K562 (cell line): ENCODE measurements around the gene POLRMT. TPM values are rescaled to one million over a fixed set of nuclear protein-coding genes. Genes with fewer than 3 reads are reported as not detected.

Experiments used
- ATAC-seq: fragments of 200-7000 bp; cut with Tn5 transposase; 3 replicates; pipeline ENCODE4 v1.9.1; 2020; ENCODE audit warnings: moderate library complexity
- BruUV-seq: library from RNA; stranded (reverse); fragments of 400-500 nt; replicated peaks from 2 replicates; lab custom pipeline; 2021; lab: Mats Ljungman, UMichigan
- CTCF ChIA-PET: fragments of 300-600 bp; formaldehyde crosslinking; extraction: SDS; loops from one replicate; lab custom pipeline; 2021; ENCODE audit warnings: low intra/inter-chr PET ratio; lab: Yijun Ruan, JAX
- POLR2A ChIA-PET: fragments of 300-600, 350-650 bp; sonication (Branson Sonifier 250); formaldehyde crosslinking; extraction: SDS; loops from one replicate; lab custom pipeline; 2021; ENCODE audit warnings: antibody characterized with exemption, inconsistent platforms; lab: Yijun Ruan, JAX
- DNase-seq, 4 experiments: peaks; one replicate each; pipeline versions ENCODE4 v3.0.0 to v3.0.0-alpha.2; 2011 to 2018; ENCODE audit warnings: low spot score in 3 of 4, mixed read lengths in 3 of 4; ENCODE audit errors: extremely low read depth in 1 of 4
- FAIRE-seq: peaks from 2 replicates; lab custom pipeline; 2011; peaks lifted over from hg19 to GRCh38; lab: Jason Lieb, UNC
- H2AFZ ChIP-seq: 2 replicates; pipeline ENCODE4 v1.6.0; 2011; ENCODE audit warnings: low read depth, low read length, control low read depth, inconsistent platforms
- H3K27ac ChIP-seq: fragments of 200-600 bp; 3 replicates; pipeline ENCODE4 v1.8.0; 2011; ENCODE audit warnings: low read depth, mild to moderate bottlenecking, control low read depth, inconsistent platforms, low read length, moderate library complexity, mixed read lengths; ENCODE audit errors: extremely low read depth
- H3K27me3 ChIP-seq, 2 experiments: fragments of 300-600 bp in 1 of 2; 2 replicates in 1 of 2; 3 replicates in 1 of 2; pipeline versions ENCODE4 v1.6.0 to v1.8.0; 2011; ENCODE audit warnings: inconsistent platforms in 2 of 2, low read length in 2 of 2, mild to moderate bottlenecking in 1 of 2, mixed read lengths in 1 of 2, moderate library complexity in 1 of 2; ENCODE audit not compliant: control insufficient read depth in 2 of 2, insufficient read depth in 2 of 2
- H3K36me3 ChIP-seq: fragments of 300-600 bp; 3 replicates; pipeline ENCODE4 v1.8.0; 2011; ENCODE audit warnings: mild to moderate bottlenecking, low read length, inconsistent platforms; ENCODE audit not compliant: control insufficient read depth, insufficient read depth
- H3K4me1 ChIP-seq, 2 experiments: fragments of 200-600 bp in 1 of 2; replicated peaks in 1 of 2; 2 replicates in 1 of 2; 3 replicates in 1 of 2; pipeline versions ENCODE4 v1.5.1 to v1.8.0; 2011; ENCODE audit warnings: inconsistent platforms in 2 of 2, low read length in 2 of 2, mild to moderate bottlenecking in 1 of 2, mixed read lengths in 1 of 2, moderate library complexity in 1 of 2; ENCODE audit not compliant: control insufficient read depth in 2 of 2, insufficient read depth in 2 of 2
- H3K4me2 ChIP-seq: 2 replicates; pipeline ENCODE4 v1.6.1; 2011; ENCODE audit warnings: low read length, control low read depth, inconsistent platforms, mixed read lengths; ENCODE audit not compliant: insufficient read depth
- H3K4me3 ChIP-seq: fragments of 200-600 bp; sonication (generic), shearing (Covaris generic); 2 replicates; pipeline ENCODE4 v1.5.1; 2016; ENCODE audit warnings: control low read depth, inconsistent platforms
- H3K79me2 ChIP-seq: fragments of 200-600 bp; 3 replicates; pipeline ENCODE4 v1.8.0; 2011; ENCODE audit warnings: low read length, inconsistent platforms; ENCODE audit not compliant: control insufficient read depth, insufficient read depth
- H3K9ac ChIP-seq, 2 experiments: 2 replicates each; pipeline versions ENCODE4 v1.6.0 to v1.6.1; 2011; ENCODE audit warnings: low read depth in 2 of 2, low read length in 2 of 2, control low read depth in 1 of 2, inconsistent platforms in 1 of 2, mild to moderate bottlenecking in 1 of 2, mixed read lengths in 1 of 2; ENCODE audit not compliant: insufficient read depth in 1 of 2
- H3K9me1 ChIP-seq: one replicate; pipeline ENCODE4 v1.6.0; 2011; ENCODE audit warnings: inconsistent platforms, mild to moderate bottlenecking, low read length, moderate library complexity; ENCODE audit not compliant: control insufficient read depth, insufficient read depth
- H3K9me3 ChIP-seq: replicated peaks from 2 replicates; pipeline ENCODE4 v1.5.1; 2011; ENCODE audit warnings: low read depth, low read length, inconsistent platforms; ENCODE audit not compliant: control insufficient read depth, insufficient read depth
- H4K20me1 ChIP-seq: replicated peaks from 2 replicates; pipeline ENCODE4 v1.6.1; 2011; ENCODE audit warnings: low read length, inconsistent platforms, mixed read lengths; ENCODE audit not compliant: control insufficient read depth, insufficient read depth
- DACH1 ChIP-seq: fragments of 450-650 bp; IDR thresholded peaks from 2 replicates; pipeline ENCODE4 v1.6.1; 2018; ENCODE audit not compliant: partially characterized antibody
- GATAD2B ChIP-seq: fragments of 450-650 bp; IDR thresholded peaks from 2 replicates; pipeline ENCODE4 v1.6.1; 2017; ENCODE audit warnings: mild to moderate bottlenecking, borderline replicate concordance
- HDAC1 ChIP-seq, 2 experiments: fragments of 450-650 bp; IDR thresholded peaks; 2 replicates each; pipeline ENCODE4 v1.6.1; 2016 to 2017; ENCODE audit warnings: inconsistent platforms in 1 of 2, mild to moderate bottlenecking in 1 of 2, moderate library complexity in 1 of 2
- MTA2 ChIP-seq: fragments of 450-650 bp; IDR thresholded peaks from 2 replicates; pipeline ENCODE4 v1.6.1; 2016; ENCODE audit warnings: low read depth
- POLR2G ChIP-seq: fragments of 200-400 bp; formaldehyde crosslinking; IDR thresholded peaks from 2 replicates; pipeline ENCODE4 v1.6.1; 2017; ENCODE audit warnings: low read depth, mild to moderate bottlenecking, antibody characterized with exemption, low read length, moderate library complexity
- POLR3A ChIP-seq: IDR thresholded peaks from 2 replicates; pipeline ENCODE4 v1.6.1; 2011; ENCODE audit warnings: borderline replicate concordance, mild to moderate bottlenecking, moderate library complexity; ENCODE audit not compliant: insufficient read length, insufficient read depth; ENCODE audit errors: extremely low read depth
- RBFOX2 ChIP-seq: fragments of 200-400 bp; formaldehyde crosslinking; IDR thresholded peaks from 2 replicates; pipeline ENCODE4 v1.6.1; 2017; ENCODE audit warnings: low read depth, mild to moderate bottlenecking, low read length, moderate library complexity
- RBM17 ChIP-seq: fragments of 200-400 bp; formaldehyde crosslinking; IDR thresholded peaks from 2 replicates; pipeline ENCODE4 v1.6.1; 2017; ENCODE audit warnings: low read depth, mild to moderate bottlenecking, low read length, borderline replicate concordance
- RFX7 ChIP-seq: fragments of 250-450 bp; sonication (Bioruptor Pico); IDR thresholded peaks from 2 replicates; pipeline ENCODE4 v1.5.1; 2021; ENCODE audit warnings: mild to moderate bottlenecking
- SREBF1 ChIP-seq: fragments of 150-350 bp; IDR thresholded peaks from 2 replicates; pipeline ENCODE4 v1.6.1; 2014; ENCODE audit warnings: antibody characterized with exemption, low read depth, low read length, borderline replicate concordance
- TAF7 ChIP-seq: fragments of 450-650 bp; IDR thresholded peaks from 2 replicates; pipeline ENCODE4 v1.6.1; 2016; ENCODE audit warnings: missing genetic modification characterization, missing compliant biosample characterization
- TEAD2 ChIP-seq: fragments of 450-650 bp; IDR thresholded peaks from 2 replicates; pipeline ENCODE4 v1.6.1; 2016; ENCODE audit warnings: missing genetic modification characterization, control low read depth, missing compliant biosample characterization
- XRCC4 ChIP-seq: IDR thresholded peaks from one replicate; pipeline ENCODE4 v1.6.1; 2011; ENCODE audit not compliant: insufficient read depth, insufficient read length; ENCODE audit errors: extremely low read depth
- ZNF282 ChIP-seq: sonication (generic); formaldehyde crosslinking; IDR thresholded peaks from 2 replicates; pipeline ENCODE4 v1.8.1; 2023; ENCODE audit warnings: missing genetic modification reagents
- ZNF785 ChIP-seq: fragments of 250-450 bp; sonication (Bioruptor Pico); IDR thresholded peaks from 2 replicates; pipeline ENCODE4 v1.4.0; 2020; ENCODE audit warnings: mild to moderate bottlenecking
- ZSCAN32 ChIP-seq: fragments of 450-650 bp; formaldehyde crosslinking; IDR thresholded peaks from 2 replicates; pipeline ENCODE4 v1.4.0; 2020; ENCODE audit warnings: mild to moderate bottlenecking, moderate library complexity
- WGBS: fragments of 100-300 bp; shearing (Covaris generic); methylation state at CpG from one replicate; pipeline ENCODE4 v1.1.6; 2016; ENCODE audit warnings: low coverage, mixed read lengths; ENCODE audit not compliant: insufficient coverage; ENCODE audit errors: missing lambda C conversion rate; 5-methylcytosine and 5-hydroxymethylcytosine counted together
- in situ Hi-C: fragments of 300-500 bp; cut with MboI; formaldehyde crosslinking; loops from 4 replicates; pipeline ENCODE4 v1.15.0; 2018; ENCODE audit warnings: inconsistent platforms, mixed read lengths
- intact Hi-C: fragments of 100-400 bp; cut with micrococcal nuclease; formaldehyde crosslinking; loops from 2 replicates; pipeline ENCODE4 v1.14.2; 2022
- polyA plus RNA-seq, 8 experiments: library from polyadenylated mRNA; depleted of rRNA in 4 of 8; stranded (reverse) in 5 of 8; unstranded in 3 of 8; fragments of >200 nt; fragmentation: Nextera tagmentation in 2 of 8; fragmentation: Illumina TruSeq in 1 of 8; extraction: Ambion mirVana in 2 of 8; extraction: Trizol in 1 of 8; gene quantifications; 2 replicates each; pipeline versions ENCODE4 v1.2.1 to v1.2.3, GENCODE V29; 2011 to 2014; ENCODE audit warnings: inconsistent platforms in 1 of 8, missing spikeins in 1 of 8
- total RNA-seq, 7 experiments: library from RNA; depleted of rRNA in 6 of 7; stranded (reverse); fragments of >200 nt in 6 of 7; fragmentation: Illumina TruSeq in 2 of 7; extraction: Trizol in 2 of 7; gene quantifications; 2 replicates each; pipeline versions ENCODE4 v1.2.1 to v1.2.3, GENCODE V29; 2011 to 2021; ENCODE audit warnings: low replicate concordance in 1 of 7
- TF ChIP-seq, protein P1 (sequence below): fragments of 450-650 bp; IDR thresholded peaks from 2 replicates; pipeline ENCODE4 v1.7.0; 2016; ENCODE audit warnings: borderline replicate concordance

The POLRMT gene
- total and polyA plus RNA-seq, 9 of the 15 experiments (the other 6 are each of a cell fraction or from before 2014, with no cell fraction given) = 30.3 to 144 (median 68.0) TPM

- ChIA-PET CTCF (no interaction called here), POLR2A (no interaction called here)
- Histone ChIP-seq H3K27ac (no peak overlapping the region), H3K4me2 (no peak overlapping the region), H3K4me3 (no peak overlapping the region), H3K9me1 (peaks cover 8% of the 10 kb centered on the region), H4K20me1 (peaks cover 45% of the 10 kb centered on the region), H3K36me3 (peaks cover 96% of the 10 kb centered on the region; the same call in 2 of the 3 replicates), H3K4me1 (peaks cover 6 to 65% of the 10 kb centered on the region in 2 experiments), H3K79me2 (peaks cover 85% of the 10 kb centered on the region), H2AFZ (no peak overlapping the region), H3K27me3 (no peaks in the 10 kb centered on the region), H3K9me3 (no peaks in the 10 kb centered on the region), H3K9ac (no peak overlapping the region; a peak in 1 of 4 replicates)
- no peak for FAIRE-seq
- no peak for DNase-seq
- intact Hi-C loops = no loop called here
- no peak for ATAC-seq
- TF ChIP-seq RFX7 (CRISPR knock-in tag) = no peak
- TF ChIP-seq DACH1 = no peak
- no peak for TF ChIP-seq XRCC4
- TF ChIP-seq ZNF282 (CRISPR knock-in tag) = no peak
- TF ChIP-seq RBFOX2 = peak; percentile 29; the same call in 1 of the 2 replicates
- peak; percentile 49 for TF ChIP-seq POLR2G
- no peak for TF ChIP-seq MTA2
- no peak for TF ChIP-seq ZNF785 (CRISPR knock-in tag)
- 94% methylated on average over 15 of the region's 17 CpGs for WGBS
- in situ Hi-C loops = no loop called here
- no TSS peak for BruUV-seq
Observed at GRCh38 chr19:655691-656090, 22.4 kb upstream of the POLRMT start.

- ChIA-PET CTCF (no interaction called here), POLR2A (no interaction called here)
- in situ Hi-C loops (no loop called here), intact Hi-C loops (no loop called here)
- no peak for ATAC-seq
- Histone ChIP-seq H3K27ac (no peak overlapping the region), H4K20me1 (peaks cover 25% of the 10 kb centered on the region), H3K9me1 (no peaks in the 10 kb centered on the region), H3K4me3 (no peak overlapping the region), H3K36me3 (peaks cover 92% of the 10 kb centered on the region; the same call in 2 of the 3 replicates), H3K9ac (no peak overlapping the region), H3K79me2 (peaks cover 62% of the 10 kb centered on the region), H3K4me2 (no peak overlapping the region), H3K4me1 (peaks cover 0 to 42% of the 10 kb centered on the region in 2 experiments; a peak in 2 of 5 replicates), H3K9me3 (no peaks in the 10 kb centered on the region), H3K27me3 (no peaks in the 10 kb centered on the region), H2AFZ (no peak overlapping the region)
- 97% methylated on average over 15 of the region's 17 CpGs for WGBS
- BruUV-seq = no TSS peak
- no peak for FAIRE-seq
- DNase-seq = no peak
- TF ChIP-seq, protein P1, sequence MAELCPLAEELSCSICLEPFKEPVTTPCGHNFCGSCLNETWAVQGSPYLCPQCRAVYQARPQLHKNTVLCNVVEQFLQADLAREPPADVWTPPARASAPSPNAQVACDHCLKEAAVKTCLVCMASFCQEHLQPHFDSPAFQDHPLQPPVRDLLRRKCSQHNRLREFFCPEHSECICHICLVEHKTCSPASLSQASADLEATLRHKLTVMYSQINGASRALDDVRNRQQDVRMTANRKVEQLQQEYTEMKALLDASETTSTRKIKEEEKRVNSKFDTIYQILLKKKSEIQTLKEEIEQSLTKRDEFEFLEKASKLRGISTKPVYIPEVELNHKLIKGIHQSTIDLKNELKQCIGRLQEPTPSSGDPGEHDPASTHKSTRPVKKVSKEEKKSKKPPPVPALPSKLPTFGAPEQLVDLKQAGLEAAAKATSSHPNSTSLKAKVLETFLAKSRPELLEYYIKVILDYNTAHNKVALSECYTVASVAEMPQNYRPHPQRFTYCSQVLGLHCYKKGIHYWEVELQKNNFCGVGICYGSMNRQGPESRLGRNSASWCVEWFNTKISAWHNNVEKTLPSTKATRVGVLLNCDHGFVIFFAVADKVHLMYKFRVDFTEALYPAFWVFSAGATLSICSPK = no peak
- TF ChIP-seq TEAD2 (tag) (no peak), TAF7 (tag) (no peak), RBM17 (no peak), POLR3A (no peak), HDAC1 (IDR thresholded peaks at IDR 0.05) (no peak), ZSCAN32 (CRISPR knock-in tag) (no peak), GATAD2B (no peak), SREBF1 (no peak)
Observed at GRCh38 chr19:653425-653824, 20.1 kb upstream of the POLRMT start.
